Activated T-helper 2 cell treated with anti-CD3 and anti-CD28 coated beads, Interferon-gamma antibody, Interleukin-2, Interleukin-4, amounts not matched to agents 10 μg/mL and 5 μg/mL and 100 μg/mL, durations not matched to agents 14 hours and 24 hours and 36 hours (primary cell): ENCODE results near the gene CIB1. TPM values are rescaled to one million over a fixed set of nuclear protein-coding genes. Genes with fewer than 3 reads are reported as not detected.

Experiments
- DNase-seq: peaks from one replicate; pipeline ENCODE4 v3.0.0; 2021; ENCODE audit warnings: low spot score
- H3K27ac Mint-ChIP-seq: one replicate; pipeline ENCODE4 v1.8.0; 2021; ENCODE audit warnings: mixed read lengths
- H3K27me3 Mint-ChIP-seq: one replicate; pipeline ENCODE4 v1.8.0; 2021; ENCODE audit warnings: low read depth, mixed read lengths
- H3K36me3 Mint-ChIP-seq: one replicate; pipeline ENCODE4 v1.8.0; 2021; ENCODE audit warnings: low read depth, mixed read lengths
- H3K4me1 Mint-ChIP-seq: one replicate; pipeline ENCODE4 v1.8.0; 2021; ENCODE audit warnings: low read depth, mixed read lengths
- H3K4me3 Mint-ChIP-seq: one replicate; pipeline ENCODE4 v1.8.0; 2021; ENCODE audit warnings: low read depth, mild to moderate bottlenecking, moderate library complexity, mixed read lengths
- H3K9me3 Mint-ChIP-seq: one replicate; pipeline ENCODE4 v1.8.0; 2021; ENCODE audit warnings: mixed read lengths
- intact Hi-C: fragments of 100-400 bp; cut with micrococcal nuclease; formaldehyde crosslinking; loops from one replicate; pipeline ENCODE4 v1.15.1; 2023
- total RNA-seq: library from RNA; stranded (reverse); gene quantifications from 2 replicates; pipeline ENCODE4 v1.2.3, GENCODE V29; 2022

The CIB1 gene
- total RNA-seq, 1 donor from 2014 or later = 162 TPM

DNA sequence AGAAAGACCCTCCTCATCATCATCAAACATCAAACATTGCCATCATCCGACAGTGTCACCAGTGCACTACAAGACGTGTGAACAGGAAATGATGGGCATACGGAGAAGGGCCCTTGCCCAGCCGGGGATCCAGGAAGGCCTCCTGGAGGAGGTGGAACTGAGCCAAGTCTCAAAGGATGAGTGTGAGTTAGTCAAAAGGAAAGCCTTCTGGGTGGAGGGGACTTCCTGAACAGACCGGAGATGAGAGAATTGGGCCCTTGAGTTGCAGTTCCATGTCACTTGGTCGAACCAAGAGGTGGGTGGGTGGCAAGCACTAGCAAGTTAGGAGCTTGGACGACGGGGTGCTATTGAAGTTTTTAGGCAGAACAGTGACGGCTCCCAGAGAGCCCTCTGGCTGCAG lies 24.1 kb downstream of the CIB1 start:
- Mint-ChIP-seq H3K27me3 (no peaks in the 10 kb centered on the region), H3K36me3 (peaks cover 17% of the 10 kb centered on the region), H3K4me3 (peak overlapping the region; percentile 10), H3K27ac (peak overlapping the region; percentile 80), H3K4me1 (peaks cover 18% of the 10 kb centered on the region), H3K9me3 (no peaks in the 10 kb centered on the region)
- DNase-seq = no peak
- intact Hi-C loops = no loop called here

DNA sequence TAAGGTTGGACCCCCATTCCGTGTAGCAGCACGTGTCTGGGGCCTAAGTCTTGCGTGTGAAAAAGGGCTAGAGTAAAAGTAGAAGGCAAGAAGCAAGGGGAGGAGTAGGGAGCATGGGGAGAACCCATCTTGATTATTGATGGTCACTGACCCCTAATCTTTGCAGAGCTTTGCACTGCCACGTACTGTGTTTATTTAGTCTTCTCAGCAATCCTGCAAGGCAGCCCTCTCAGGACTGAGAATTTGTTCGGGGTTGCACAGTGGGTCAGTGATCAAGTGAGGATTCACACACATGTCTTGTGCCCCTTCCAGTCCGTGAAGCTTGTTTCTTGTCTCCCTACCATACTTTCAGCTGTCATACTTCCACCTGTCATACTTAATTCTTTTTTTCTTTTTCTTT lies 25.4 kb downstream of the CIB1 start:
- H3K9me3 Mint-ChIP-seq = no peaks in the 10 kb centered on the region
- intact Hi-C loops = no loop called here
- peaks cover 14% of the 10 kb centered on the region for H3K36me3 Mint-ChIP-seq
- no peak for DNase-seq
- H3K4me3 Mint-ChIP-seq = no peak overlapping the region
- H3K27me3 Mint-ChIP-seq = no peaks in the 10 kb centered on the region
- no peak overlapping the region for H3K27ac Mint-ChIP-seq
- H3K4me1 Mint-ChIP-seq = peaks cover 18% of the 10 kb centered on the region

DNA sequence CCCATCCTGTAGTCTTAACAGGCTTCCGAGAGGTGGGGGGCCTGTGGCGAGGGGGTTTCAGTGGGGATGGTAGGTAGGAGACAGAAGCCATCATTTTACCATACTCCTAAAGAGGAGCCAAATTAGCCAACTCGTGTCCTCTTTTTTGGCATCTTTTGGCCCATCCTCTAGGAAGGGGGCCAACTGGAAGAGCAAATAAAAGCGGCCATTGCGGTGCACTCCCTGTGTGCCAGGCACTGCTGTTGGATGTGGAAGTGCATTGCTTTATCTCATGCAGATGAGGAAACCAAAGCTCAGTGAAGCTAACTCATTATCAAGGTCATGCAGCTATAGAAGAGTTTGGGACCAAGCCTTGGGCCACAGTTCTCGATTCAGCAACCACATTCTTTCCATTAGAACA lies 26.5 kb downstream of the CIB1 start:
- H3K36me3 Mint-ChIP-seq = peaks cover 17% of the 10 kb centered on the region
- intact Hi-C loops = no loop called here
- peaks cover 26% of the 10 kb centered on the region for H3K4me1 Mint-ChIP-seq
- H3K27ac Mint-ChIP-seq = no peak overlapping the region
- H3K27me3 Mint-ChIP-seq = no peaks in the 10 kb centered on the region
- H3K4me3 Mint-ChIP-seq = no peak overlapping the region
- DNase-seq = no peak
- no peaks in the 10 kb centered on the region for H3K9me3 Mint-ChIP-seq

DNA sequence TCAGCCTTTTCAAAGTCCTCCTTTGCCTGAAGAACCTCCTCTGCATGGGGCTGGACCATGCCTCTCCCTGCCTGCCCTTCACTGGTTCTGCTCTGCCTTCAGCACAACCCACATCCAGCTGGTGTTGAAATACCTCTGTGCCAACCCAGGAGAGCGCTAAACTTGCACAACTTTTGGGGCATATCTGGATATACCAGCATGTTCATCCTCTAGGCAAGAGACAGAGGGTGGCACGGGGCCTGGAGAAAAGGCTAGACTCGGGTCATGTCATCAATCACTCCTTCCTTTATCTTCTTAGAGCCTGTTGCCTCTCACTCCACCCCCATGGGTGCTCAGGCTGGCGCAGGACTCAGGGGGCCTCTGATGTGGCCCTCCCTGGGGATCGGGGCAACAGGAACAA lies 27.9 kb downstream of the CIB1 start:
- H3K27ac Mint-ChIP-seq = no peak overlapping the region
- intact Hi-C loops = no loop called here
- no peaks in the 10 kb centered on the region for H3K27me3 Mint-ChIP-seq
- no peaks in the 10 kb centered on the region for H3K9me3 Mint-ChIP-seq
- H3K36me3 Mint-ChIP-seq = peaks cover 17% of the 10 kb centered on the region
- H3K4me3 Mint-ChIP-seq = no peak overlapping the region
- no peak for DNase-seq
- peaks cover 26% of the 10 kb centered on the region for H3K4me1 Mint-ChIP-seq

DNA sequence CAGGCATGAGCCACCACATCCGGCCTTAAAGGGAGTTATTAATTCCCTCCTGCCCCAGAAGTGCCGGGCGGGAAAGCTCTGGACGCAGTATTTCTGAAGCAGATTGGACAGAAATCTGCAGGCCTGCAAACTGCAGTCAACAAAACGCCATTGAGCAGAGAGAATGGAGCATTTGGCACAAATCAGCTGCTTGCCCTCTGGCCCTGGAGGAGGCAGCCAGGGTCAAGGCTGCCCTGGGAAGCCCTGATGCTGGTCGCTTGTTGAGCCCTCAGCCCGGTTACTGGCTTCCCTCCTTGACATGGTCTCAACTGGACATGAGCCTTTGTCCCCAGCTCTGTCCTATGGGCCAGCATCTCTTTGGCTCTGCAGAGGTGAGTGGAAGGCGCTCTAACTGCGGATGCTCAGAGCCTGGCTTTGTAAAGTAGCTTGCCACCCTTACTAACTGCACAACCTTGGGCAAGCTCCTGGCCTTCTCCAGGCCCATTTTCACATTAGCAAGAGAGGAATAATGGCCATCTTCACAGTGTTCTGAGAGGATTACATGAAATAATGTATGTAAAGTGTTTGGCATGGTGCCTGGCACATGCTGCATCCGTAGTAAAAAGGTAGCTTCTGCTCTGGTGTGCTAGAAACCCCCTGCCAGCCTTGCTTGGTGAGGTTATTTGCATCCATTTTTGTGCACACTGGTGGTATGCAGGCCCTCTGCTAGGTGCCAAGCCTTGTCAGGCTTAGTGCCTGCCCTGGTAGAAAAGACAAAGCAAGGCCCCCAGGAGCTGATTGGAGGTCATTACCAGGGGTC lies 28.5 kb downstream of the CIB1 start:
- intact Hi-C loops = no loop called here
- Mint-ChIP-seq H3K27ac (no peak overlapping the region), H3K9me3 (no peaks in the 10 kb centered on the region), H3K4me1 (peaks cover 31% of the 10 kb centered on the region), H3K4me3 (no peak overlapping the region), H3K36me3 (peaks cover 17% of the 10 kb centered on the region), H3K27me3 (no peaks in the 10 kb centered on the region)
- DNase-seq = no peak

DNA sequence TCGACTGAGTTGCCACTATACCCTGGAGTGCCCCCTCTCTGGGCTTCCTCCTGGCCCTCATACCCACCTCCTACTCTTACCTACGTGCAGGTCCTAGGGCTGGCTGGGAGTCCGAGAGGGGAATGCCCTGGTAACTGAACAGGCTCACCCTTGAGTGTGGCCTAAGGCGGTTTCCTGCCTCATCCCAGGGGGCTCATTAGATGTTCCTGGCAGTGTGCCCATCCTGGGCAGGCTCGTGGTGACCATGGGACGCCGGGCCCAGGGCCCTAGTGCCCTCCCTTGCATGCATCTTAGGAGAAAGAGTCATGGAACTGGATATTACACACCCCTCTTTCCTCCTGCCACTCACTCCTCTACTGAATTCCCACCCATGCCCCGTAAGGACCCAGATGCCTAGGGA lies 29.8 kb downstream of the CIB1 start:
- intact Hi-C loops = loop anchor here (5.0 kb wide), 1 partner anchor 37 kb away; no protein-coding TSS in a partner anchor
- Mint-ChIP-seq H3K4me1 (peaks cover 27% of the 10 kb centered on the region), H3K36me3 (peaks cover 9% of the 10 kb centered on the region), H3K4me3 (no peak overlapping the region), H3K27me3 (no peaks in the 10 kb centered on the region), H3K27ac (no peak overlapping the region), H3K9me3 (no peaks in the 10 kb centered on the region)
- no peak for DNase-seq

DNA sequence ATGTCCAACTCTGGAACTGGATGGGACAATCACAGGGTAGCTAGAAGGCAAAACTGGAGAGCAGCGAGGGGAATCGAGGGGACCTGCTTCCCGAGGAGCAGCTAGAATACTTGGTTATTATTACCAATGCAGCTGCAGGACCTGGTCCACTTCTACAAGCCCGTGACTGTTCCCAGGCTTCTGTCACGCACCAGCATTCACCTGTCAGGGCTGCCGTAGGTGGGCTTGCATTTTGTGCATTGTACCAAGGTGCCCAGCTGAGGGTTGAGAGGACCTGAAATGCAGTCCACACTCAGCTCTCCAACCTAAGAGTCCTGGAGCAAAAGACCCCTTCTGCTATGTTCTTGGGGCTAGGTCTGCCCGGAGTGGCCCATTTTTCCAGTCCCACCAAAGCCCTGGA lies 30.3 kb downstream of the CIB1 start:
- no peaks in the 10 kb centered on the region for H3K27me3 Mint-ChIP-seq

DNA sequence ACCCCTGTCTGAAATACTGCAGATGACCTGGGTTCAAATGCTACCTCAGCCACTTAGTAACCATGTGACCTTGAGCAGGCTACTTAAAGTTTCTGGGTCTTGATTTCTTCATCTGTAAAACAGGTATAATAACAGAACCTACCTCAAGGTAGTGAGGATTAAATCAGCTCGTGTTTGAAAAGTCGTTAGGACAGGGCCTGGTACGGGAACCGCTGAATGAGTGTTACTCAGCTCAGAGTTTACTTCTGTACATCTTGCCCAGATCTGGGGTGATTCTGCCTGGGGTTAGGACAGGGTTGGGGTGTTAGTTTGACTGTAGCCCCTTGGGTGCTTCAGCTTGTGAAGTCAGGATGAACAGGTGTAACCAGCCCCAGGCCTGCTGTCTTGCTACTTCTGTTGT lies 30.8 kb downstream of the CIB1 start:
- no peak for DNase-seq
- Mint-ChIP-seq H3K9me3 (no peaks in the 10 kb centered on the region), H3K36me3 (peaks cover 7% of the 10 kb centered on the region), H3K4me1 (peaks cover 30% of the 10 kb centered on the region), H3K4me3 (peak overlapping the region; percentile 81), H3K27ac (no peak overlapping the region), H3K27me3 (no peaks in the 10 kb centered on the region)
- intact Hi-C loops = loop anchor here (5.0 kb wide), 1 partner anchor 36 kb away; no protein-coding TSS in a partner anchor

More for the DNA sequence above, 30.3 kb downstream of the CIB1 start:
- DNase-seq = no peak
- peaks cover 27% of the 10 kb centered on the region for H3K4me1 Mint-ChIP-seq
- H3K9me3 Mint-ChIP-seq = no peaks in the 10 kb centered on the region
- peaks cover 7% of the 10 kb centered on the region for H3K36me3 Mint-ChIP-seq
- intact Hi-C loops = loop anchor here (5.0 kb wide), 1 partner anchor 36 kb away; no protein-coding TSS in a partner anchor
- no peak overlapping the region for H3K27ac Mint-ChIP-seq
- H3K4me3 Mint-ChIP-seq = no peak overlapping the region

DNA sequence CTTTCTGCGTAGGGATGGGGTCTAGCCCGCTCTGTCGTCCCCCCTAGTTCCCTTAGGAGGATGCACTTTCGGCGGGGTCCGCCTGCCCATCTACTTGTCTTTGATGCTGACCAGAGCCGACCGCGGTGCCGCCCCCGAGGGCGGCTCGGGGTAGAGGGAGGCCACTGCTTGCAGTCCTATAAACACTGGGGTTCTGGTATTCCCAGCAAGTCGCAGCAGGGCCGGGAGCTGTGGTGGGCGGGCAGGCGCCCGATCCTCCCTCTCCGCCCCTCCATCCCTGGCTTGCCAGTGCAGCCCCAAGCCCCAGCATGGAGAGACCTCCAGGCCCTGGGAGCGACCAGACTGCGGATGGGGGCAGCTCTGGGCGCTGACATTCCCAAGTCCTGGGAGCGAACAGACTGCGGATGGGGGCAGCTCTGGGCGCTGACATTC lies 31.8 kb downstream of the CIB1 start:
- Mint-ChIP-seq H3K4me1 (peaks cover 29% of the 10 kb centered on the region), H3K4me3 (peak overlapping the region; percentile 79), H3K27me3 (no peaks in the 10 kb centered on the region), H3K27ac (peak overlapping the region; percentile 22), H3K9me3 (no peaks in the 10 kb centered on the region), H3K36me3 (peaks cover 7% of the 10 kb centered on the region)
- intact Hi-C loops = loop anchor here (2.0 to 5.0 kb wide), 2 partner anchors 33 to 35 kb away; partner anchors contain the start of gene GDPGP1
- DNase-seq = no peak

DNA sequence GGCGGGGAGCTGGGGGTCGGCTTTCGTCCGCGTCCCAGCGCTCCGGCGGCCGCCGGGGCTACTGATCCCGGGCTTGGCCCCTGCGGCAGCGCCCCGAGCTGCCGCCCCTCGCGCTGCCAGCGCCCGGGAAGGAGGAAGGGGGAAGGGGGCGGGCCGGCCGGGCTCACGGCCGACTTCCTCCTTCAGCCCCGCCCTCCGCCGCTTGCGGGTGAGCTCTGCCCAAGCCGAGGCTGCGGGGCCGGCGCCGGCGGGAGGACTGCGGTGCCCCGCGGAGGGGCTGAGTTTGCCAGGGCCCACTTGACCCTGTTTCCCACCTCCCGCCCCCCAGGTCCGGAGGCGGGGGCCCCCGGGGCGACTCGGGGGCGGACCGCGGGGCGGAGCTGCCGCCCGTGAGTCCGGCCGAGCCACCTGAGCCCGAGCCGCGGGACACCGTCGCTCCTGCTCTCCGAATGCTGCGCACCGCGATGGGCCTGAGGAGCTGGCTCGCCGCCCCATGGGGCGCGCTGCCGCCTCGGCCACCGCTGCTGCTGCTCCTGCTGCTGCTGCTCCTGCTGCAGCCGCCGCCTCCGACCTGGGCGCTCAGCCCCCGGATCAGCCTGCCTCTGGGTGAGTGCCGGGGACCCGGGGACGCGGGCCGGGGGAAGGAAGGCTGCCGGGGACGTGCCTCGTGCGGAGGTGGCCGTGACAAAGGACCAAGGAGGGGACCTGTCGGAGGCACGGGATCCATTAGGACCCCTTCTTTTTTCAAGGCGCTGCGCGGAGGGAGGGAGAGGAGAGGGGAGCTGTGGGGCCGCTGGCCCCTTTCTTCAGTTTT lies 32.4 kb downstream of the CIB1 start, which contains the start of gene SEMA4B:
Gene SEMA4B, plus strand, starts transcription at position 201 of the 814 bp plus-strand sequence. Its CDS starts 249 bp downstream, at position 450.
- peaks cover 7% of the 10 kb centered on the region for H3K36me3 Mint-ChIP-seq
- intact Hi-C loops = loop anchor here (2.0 to 5.0 kb wide), 2 partner anchors 33 to 34 kb away; partner anchors contain the start of gene GDPGP1
- peak; percentile 72 for DNase-seq
- H3K4me3 Mint-ChIP-seq = peak within 1 kb of the TSS; percentile 83
- H3K27ac Mint-ChIP-seq = peak within 1 kb of the TSS; percentile 67
- H3K9me3 Mint-ChIP-seq = no peaks in the 10 kb centered on the region
- H3K4me1 Mint-ChIP-seq = peaks cover 27% of the 10 kb centered on the region
- no peaks in the 10 kb centered on the region for H3K27me3 Mint-ChIP-seq

DNA sequence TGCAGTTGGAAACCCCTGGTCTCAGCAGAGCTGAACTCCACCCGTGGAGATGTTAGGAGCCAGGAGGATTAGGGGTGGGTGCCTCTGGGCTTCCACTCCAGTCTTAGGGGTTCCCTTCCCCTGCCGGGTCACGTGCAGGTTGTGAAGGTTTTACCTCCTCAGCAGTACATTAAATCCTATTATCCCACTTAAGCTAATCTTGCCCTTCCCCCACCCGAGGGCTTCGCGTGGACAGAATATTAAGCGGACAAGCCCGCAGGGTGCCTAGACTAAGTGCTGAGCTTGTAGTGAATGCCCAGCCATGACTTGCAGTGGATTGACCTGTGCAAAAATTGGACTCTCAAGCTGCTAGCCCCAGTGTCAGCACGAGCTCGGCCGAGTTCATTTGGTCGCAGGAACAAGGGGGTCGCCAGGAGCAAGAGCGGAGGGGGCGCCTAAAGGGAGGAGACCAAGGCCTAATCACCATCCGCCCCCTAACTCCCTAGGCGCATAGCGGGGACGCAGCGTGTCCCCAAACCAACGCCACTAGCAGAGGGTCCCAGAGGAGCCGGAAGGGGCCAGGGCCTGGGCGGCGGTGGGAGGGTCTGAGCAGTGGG lies 33.1 kb downstream of the CIB1 start:
- H3K9me3 Mint-ChIP-seq = no peaks in the 10 kb centered on the region
- peak overlapping the region; percentile 67 for H3K27ac Mint-ChIP-seq
- DNase-seq = no peak
- peaks cover 4% of the 10 kb centered on the region for H3K36me3 Mint-ChIP-seq
- peak overlapping the region; percentile 83 for H3K4me3 Mint-ChIP-seq
- intact Hi-C loops = loop anchor here (2.0 to 5.0 kb wide), 2 partner anchors 33 to 34 kb away; partner anchors contain the start of gene GDPGP1
- peaks cover 27% of the 10 kb centered on the region for H3K4me1 Mint-ChIP-seq
- H3K27me3 Mint-ChIP-seq = no peaks in the 10 kb centered on the region

DNA sequence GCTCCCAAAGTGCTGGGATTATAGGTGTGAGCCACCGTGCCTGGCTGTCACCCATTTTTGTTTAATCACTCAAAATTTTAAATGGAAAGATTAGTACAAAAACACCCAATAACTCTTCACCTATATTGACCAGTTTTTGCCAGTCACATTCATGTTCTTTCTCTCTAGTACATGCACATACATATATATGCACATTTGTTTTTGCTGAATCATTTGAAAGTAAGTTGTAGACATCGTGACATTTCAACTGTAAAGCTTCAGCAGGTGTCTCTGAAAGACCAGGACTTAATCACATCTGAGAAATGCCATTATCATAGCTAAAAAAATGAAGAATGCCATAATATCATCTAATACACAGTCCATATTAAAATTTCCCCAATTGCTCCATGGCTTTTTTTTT lies 39.1 kb downstream of the CIB1 start:
- Mint-ChIP-seq H3K27me3 (no peaks in the 10 kb centered on the region), H3K9me3 (no peaks in the 10 kb centered on the region), H3K27ac (no peak overlapping the region), H3K36me3 (peaks cover 14% of the 10 kb centered on the region), H3K4me1 (peaks cover 35% of the 10 kb centered on the region), H3K4me3 (no peak overlapping the region)
- intact Hi-C loops = no loop called here
- no peak for DNase-seq
